ENCODE measurements around the gene TREML2.

GRCh38 chr6:41182069-41183034 is 18.6 kb downstream of the TREML2 start:
- TF ChIP-seq CTCF (IDR thresholded peaks at IDR 0.05; ENCODE audit: low read depth, low read length) (peak; percentile 73), POLR2A (IDR thresholded peaks at IDR 0.05; ENCODE audit: extremely low read depth, insufficient read length) (no peak), MYC (IDR thresholded peaks at IDR 0.05; ENCODE audit: low read depth, low read length) (no peak), MAX (IDR thresholded peaks at IDR 0.05; ENCODE audit: low read depth, low read length) (peak; percentile 87)

Data from NB4 (cell line).